ENCODE results near the gene ATP5PB. TPM values are rescaled to one million over a fixed set of nuclear protein-coding genes. Genes with fewer than 3 reads are reported as not detected.

ATP5PB gene
- total RNA-seq, 1 donor from 2014 or later = 157 TPM

- no peaks in the 10 kb centered on the region for H3K27me3 ChIP-seq (ENCODE audit: low read depth)
- no peaks in the 10 kb centered on the region for H3K9me3 ChIP-seq
- intact Hi-C loops (cut with DNase I) = no loop called here
- DNase-seq (no peak), ATAC-seq (peak; percentile 45 to 46)
- TF ChIP-seq CTCF (IDR thresholded peaks at IDR 0.05) = peak; percentile 35
- H3K4me1 ChIP-seq = peaks cover 4% of the 10 kb centered on the region
- H3K36me3 ChIP-seq = peaks cover 93% of the 10 kb centered on the region
- H3K4me3 ChIP-seq = no peak overlapping the region
- H3K27ac ChIP-seq = no peak overlapping the region
Observed at GRCh38 chr1:111441573-111442192, 7.6 kb upstream of the ATP5PB start.

GRCh38 chr1:111442457-111442856, 6.8 kb upstream of the ATP5PB start:
- ATAC-seq = no peak
- peaks cover 93% of the 10 kb centered on the region for H3K36me3 ChIP-seq

GRCh38 chr1:111444031-111444430, 5.2 kb upstream of the ATP5PB start:
- no peak overlapping the region for H3K4me3 ChIP-seq
- DNase-seq (no peak), ATAC-seq (no peak)
- H3K27me3 ChIP-seq (ENCODE audit: low read depth) = no peaks in the 10 kb centered on the region
- intact Hi-C loops (cut with DNase I) = no loop called here
- peaks cover 23% of the 10 kb centered on the region for H3K4me1 ChIP-seq
- no peaks in the 10 kb centered on the region for H3K9me3 ChIP-seq
- no peak overlapping the region for H3K27ac ChIP-seq
- peaks cover 77% of the 10 kb centered on the region for H3K36me3 ChIP-seq
- TF ChIP-seq CTCF (IDR thresholded peaks at IDR 0.05) = no peak

More at GRCh38 chr1:111442457-111442856, 6.8 kb upstream of the ATP5PB start:
- Histone ChIP-seq H3K9me3 (no peaks in the 10 kb centered on the region), H3K4me1 (peaks cover 12% of the 10 kb centered on the region), H3K27me3 (ENCODE audit: low read depth) (no peaks in the 10 kb centered on the region), H3K27ac (no peak overlapping the region), H3K4me3 (no peak overlapping the region)
- no peak for DNase-seq
- no peak for TF ChIP-seq CTCF (IDR thresholded peaks at IDR 0.05)
- intact Hi-C loops (cut with DNase I) = no loop called here

- no peak overlapping the region for H3K4me3 ChIP-seq
- ATAC-seq = no peak
Observed at GRCh38 chr1:111446546-111446945, 2.7 kb upstream of the ATP5PB start.

GRCh38 chr1:111446967-111447892, 2.0 kb upstream of the ATP5PB start:
- no peak for DNase-seq
- Histone ChIP-seq H3K27me3 (ENCODE audit: low read depth) (no peaks in the 10 kb centered on the region), H3K9me3 (no peaks in the 10 kb centered on the region), H3K36me3 (peaks cover 45% of the 10 kb centered on the region), H3K4me3 (peak overlapping the region; percentile 91), H3K4me1 (peaks cover 46% of the 10 kb centered on the region), H3K27ac (no peak overlapping the region)
- ATAC-seq = no peak
- intact Hi-C loops (cut with DNase I) = no loop called here
- no peak for TF ChIP-seq CTCF (IDR thresholded peaks at IDR 0.05)

More at GRCh38 chr1:111446546-111446945, 2.7 kb upstream of the ATP5PB start:
- Histone ChIP-seq H3K27me3 (ENCODE audit: low read depth) (no peaks in the 10 kb centered on the region), H3K27ac (no peak overlapping the region), H3K36me3 (peaks cover 52% of the 10 kb centered on the region), H3K4me1 (peaks cover 39% of the 10 kb centered on the region), H3K9me3 (no peaks in the 10 kb centered on the region)
- intact Hi-C loops (cut with DNase I) = no loop called here
- DNase-seq = no peak
- no peak for TF ChIP-seq CTCF (IDR thresholded peaks at IDR 0.05)

Data from lower lobe of right lung (tissue), 2 donors.